ENCODE data around the gene HDAC8. TPM values are rescaled to one million over a fixed set of nuclear protein-coding genes. Genes with fewer than 3 reads are reported as not detected.

Gene HDAC8
- total RNA-seq, 1 experiment from 2014 or later: 33.5 TPM

DNA sequence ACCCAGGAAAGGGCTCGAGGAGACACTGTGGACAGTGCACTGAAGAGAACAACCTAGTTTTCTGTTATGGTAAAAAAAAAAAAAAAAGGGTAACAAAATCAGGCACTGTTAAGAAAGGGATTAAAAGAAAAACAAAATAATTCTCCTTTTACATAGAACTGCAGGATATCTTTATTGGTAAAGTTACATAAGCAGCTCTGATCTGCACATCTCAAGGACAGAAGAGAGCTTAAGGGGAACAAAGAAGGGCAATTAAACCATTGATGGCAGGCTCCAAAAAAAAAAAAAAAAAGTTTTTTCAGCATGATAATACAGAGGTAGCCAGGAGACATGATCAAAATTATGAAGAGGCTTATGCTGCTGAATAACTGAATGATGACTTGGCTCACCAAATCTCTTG lies 85.0 kb downstream of the HDAC8 start:
- in situ Hi-C loops (cut with HindIII; ENCODE audit: low pct_unique_long_range_greater_than_20kb, low sequenced_read_pairs): no loop called here
- no peak overlapping the region for H3K4me3 ChIP-seq (ENCODE audit: low read depth in 2 of 2, low read length in 2 of 2)
- H3K4me1 ChIP-seq (ENCODE audit: control insufficient read depth, insufficient read depth, low read length): no peaks in the 10 kb centered on the region
- no peaks in the 10 kb centered on the region for H3K27me3 ChIP-seq (ENCODE audit: control insufficient read depth, insufficient read depth, low read length)
- CTCF ChIA-PET: no interaction called here
- peaks cover 4% of the 10 kb centered on the region for H3K36me3 ChIP-seq (ENCODE audit: control insufficient read depth, insufficient read depth, low read length)
- H3K27ac ChIP-seq (ENCODE audit: low read length): no peak overlapping the region
- TF ChIP-seq, protein P1, sequence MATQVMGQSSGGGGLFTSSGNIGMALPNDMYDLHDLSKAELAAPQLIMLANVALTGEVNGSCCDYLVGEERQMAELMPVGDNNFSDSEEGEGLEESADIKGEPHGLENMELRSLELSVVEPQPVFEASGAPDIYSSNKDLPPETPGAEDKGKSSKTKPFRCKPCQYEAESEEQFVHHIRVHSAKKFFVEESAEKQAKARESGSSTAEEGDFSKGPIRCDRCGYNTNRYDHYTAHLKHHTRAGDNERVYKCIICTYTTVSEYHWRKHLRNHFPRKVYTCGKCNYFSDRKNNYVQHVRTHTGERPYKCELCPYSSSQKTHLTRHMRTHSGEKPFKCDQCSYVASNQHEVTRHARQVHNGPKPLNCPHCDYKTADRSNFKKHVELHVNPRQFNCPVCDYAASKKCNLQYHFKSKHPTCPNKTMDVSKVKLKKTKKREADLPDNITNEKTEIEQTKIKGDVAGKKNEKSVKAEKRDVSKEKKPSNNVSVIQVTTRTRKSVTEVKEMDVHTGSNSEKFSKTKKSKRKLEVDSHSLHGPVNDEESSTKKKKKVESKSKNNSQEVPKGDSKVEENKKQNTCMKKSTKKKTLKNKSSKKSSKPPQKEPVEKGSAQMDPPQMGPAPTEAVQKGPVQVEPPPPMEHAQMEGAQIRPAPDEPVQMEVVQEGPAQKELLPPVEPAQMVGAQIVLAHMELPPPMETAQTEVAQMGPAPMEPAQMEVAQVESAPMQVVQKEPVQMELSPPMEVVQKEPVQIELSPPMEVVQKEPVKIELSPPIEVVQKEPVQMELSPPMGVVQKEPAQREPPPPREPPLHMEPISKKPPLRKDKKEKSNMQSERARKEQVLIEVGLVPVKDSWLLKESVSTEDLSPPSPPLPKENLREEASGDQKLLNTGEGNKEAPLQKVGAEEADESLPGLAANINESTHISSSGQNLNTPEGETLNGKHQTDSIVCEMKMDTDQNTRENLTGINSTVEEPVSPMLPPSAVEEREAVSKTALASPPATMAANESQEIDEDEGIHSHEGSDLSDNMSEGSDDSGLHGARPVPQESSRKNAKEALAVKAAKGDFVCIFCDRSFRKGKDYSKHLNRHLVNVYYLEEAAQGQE (IDR thresholded peaks at IDR 0.05; ENCODE audit: insufficient read depth in 1 of 2, low read depth in 2 of 2, low read length in 1 of 2): no peak
- no peak for TF ChIP-seq SIN3A (IDR thresholded peaks at IDR 0.05; ENCODE audit: borderline replicate concordance, insufficient read depth, low read depth, low read length)
- TF ChIP-seq POLR2AphosphoS5 (IDR thresholded peaks at IDR 0.05; ENCODE audit: low read depth, low read length): no peak
- TF ChIP-seq TCF7L2 (IDR thresholded peaks at IDR 0.05; ENCODE audit: low read depth, low read length): no peak
- TF ChIP-seq CTCF (IDR thresholded peaks at IDR 0.05): no peak
- DNase-seq (ENCODE audit: low read depth, low spot score) (no peak), ATAC-seq (no peak)
- intact Hi-C loops (cut with micrococcal nuclease; ENCODE audit: unreplicated experiment): no loop called here
- POLR2A ChIA-PET: no interaction called here
- no TSS peak for BruUV-seq (replicated peaks)
- no peaks in the 10 kb centered on the region for H3K9me3 ChIP-seq (ENCODE audit: control insufficient read depth, insufficient read depth, low read depth, low read length)

- Histone ChIP-seq H3K27me3 (ENCODE audit: control insufficient read depth, insufficient read depth, low read length) (no peaks in the 10 kb centered on the region), H3K4me1 (ENCODE audit: control insufficient read depth, insufficient read depth, low read length) (no peaks in the 10 kb centered on the region), H3K4me3 (ENCODE audit: low read depth in 2 of 2, low read length in 2 of 2) (no peak overlapping the region), H3K27ac (ENCODE audit: low read length) (no peak overlapping the region), H3K9me3 (ENCODE audit: control insufficient read depth, insufficient read depth, low read depth, low read length) (no peaks in the 10 kb centered on the region), H3K36me3 (ENCODE audit: control insufficient read depth, insufficient read depth, low read length) (peaks cover 2% of the 10 kb centered on the region; the same call in 1 of the 2 replicates)
- intact Hi-C loops (cut with micrococcal nuclease; ENCODE audit: unreplicated experiment) (no loop called here), in situ Hi-C loops (cut with HindIII; ENCODE audit: low pct_unique_long_range_greater_than_20kb, low sequenced_read_pairs) (no loop called here)
- TF ChIP-seq SIN3A (IDR thresholded peaks at IDR 0.05; ENCODE audit: borderline replicate concordance, insufficient read depth, low read depth, low read length): no peak
- BruUV-seq (replicated peaks): no TSS peak
- DNase-seq (ENCODE audit: low read depth, low spot score) (no peak), ATAC-seq (no peak)
- ChIA-PET CTCF (no interaction called here), POLR2A (no interaction called here)
Measured at GRCh38 chrX:72479324-72480274, 93.0 kb downstream of the HDAC8 start.

DNA sequence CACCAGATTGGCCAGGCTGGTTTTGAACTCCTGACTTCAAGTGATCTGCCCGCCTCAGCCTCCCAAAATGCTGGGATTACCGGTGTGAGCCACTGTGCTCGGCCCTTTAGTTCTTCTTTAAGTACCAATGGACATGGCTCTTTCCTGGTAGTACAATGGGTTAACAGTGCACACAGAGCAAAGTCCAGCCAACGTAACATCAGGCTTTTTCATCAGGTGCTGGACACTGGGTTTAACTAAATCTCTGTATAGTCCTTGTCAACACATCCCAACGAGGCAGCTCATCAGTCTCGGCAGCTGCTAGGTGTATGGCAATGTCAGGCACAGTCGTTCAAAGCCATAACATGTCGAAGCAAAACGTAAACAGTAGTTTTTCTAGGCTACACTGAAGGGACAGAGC lies 93.8 kb downstream of the HDAC8 start:
- no peak overlapping the region for H3K27ac ChIP-seq (ENCODE audit: low read length)
- no peaks in the 10 kb centered on the region for H3K27me3 ChIP-seq (ENCODE audit: control insufficient read depth, insufficient read depth, low read length)
- DNase-seq (ENCODE audit: low read depth, low spot score): no peak
- in situ Hi-C loops (cut with HindIII; ENCODE audit: low pct_unique_long_range_greater_than_20kb, low sequenced_read_pairs) (no loop called here), intact Hi-C loops (cut with micrococcal nuclease; ENCODE audit: unreplicated experiment) (no loop called here)
- ATAC-seq: no peak
- H3K9me3 ChIP-seq (ENCODE audit: control insufficient read depth, insufficient read depth, low read depth, low read length): no peaks in the 10 kb centered on the region
- no peaks in the 10 kb centered on the region for H3K4me1 ChIP-seq (ENCODE audit: control insufficient read depth, insufficient read depth, low read length)
- no peaks in the 10 kb centered on the region for H3K36me3 ChIP-seq (ENCODE audit: control insufficient read depth, insufficient read depth, low read length)
- CTCF ChIA-PET: no interaction called here
- POLR2A ChIA-PET: no interaction called here
- H3K4me3 ChIP-seq (ENCODE audit: low read depth in 2 of 2, low read length in 2 of 2): no peak overlapping the region
- TF ChIP-seq, protein P1 (IDR thresholded peaks at IDR 0.05; ENCODE audit: insufficient read depth in 1 of 2, low read depth in 2 of 2, low read length in 1 of 2): no peak
- TF ChIP-seq SIN3A (IDR thresholded peaks at IDR 0.05; ENCODE audit: borderline replicate concordance, insufficient read depth, low read depth, low read length): no peak
- no peak for TF ChIP-seq CTCF (IDR thresholded peaks at IDR 0.05)
- no peak for TF ChIP-seq POLR2AphosphoS5 (IDR thresholded peaks at IDR 0.05; ENCODE audit: low read depth, low read length)
- TF ChIP-seq TCF7L2 (IDR thresholded peaks at IDR 0.05; ENCODE audit: low read depth, low read length): no peak
- BruUV-seq (replicated peaks): no TSS peak
